HEK293T (cell line): Measurements from ENCODE around the gene TRPM3.

Experiments
- BHLHE40 ChIP-seq: fragments of 450-650 bp; IDR thresholded peaks from 2 replicates; pipeline ENCODE4 v1.6.1; 2016; ENCODE audit warnings: mild to moderate bottlenecking, moderate library complexity, borderline replicate concordance
- LEF1 ChIP-seq: fragments of 450-650 bp; IDR thresholded peaks from 2 replicates; pipeline ENCODE4 v1.6.1; 2017; ENCODE audit warnings: mild to moderate bottlenecking, borderline replicate concordance
- TARDBP ChIP-seq: fragments of 450-650 bp; IDR thresholded peaks from 2 replicates; pipeline ENCODE4 v1.6.1; 2016
- ZNF384 ChIP-seq: fragments of 450-650 bp; IDR thresholded peaks from 2 replicates; pipeline ENCODE4 v1.6.1; 2016

GRCh38 chr9:70816316-70816715 lies 305.1 kb downstream of the TRPM3 start:
- TF ChIP-seq BHLHE40 = no peak
- no peak for TF ChIP-seq LEF1
- no peak for TF ChIP-seq ZNF384
- no peak for TF ChIP-seq TARDBP
